K562 (cell line): ENCODE measurements around the gene HAX1. TPM values are rescaled to one million over a fixed set of nuclear protein-coding genes. Genes with fewer than 3 reads are reported as not detected.
A peak's percentile ranks its signal among the peaks of the same experiment; 100 is the strongest.

Experiments used
- ATAC-seq: fragments of 200-7000 bp; cut with Tn5 transposase; 3 replicates; pipeline ENCODE4 v1.9.1; 2020; ENCODE audit warnings: moderate library complexity
- BruUV-seq: library from RNA; stranded (reverse); fragments of 400-500 nt; replicated peaks from 2 replicates; lab custom pipeline; 2021; lab: Mats Ljungman, UMichigan
- CTCF ChIA-PET: fragments of 300-600 bp; formaldehyde crosslinking; extraction: SDS; loops from one replicate; lab custom pipeline; 2021; ENCODE audit warnings: low intra/inter-chr PET ratio; lab: Yijun Ruan, JAX
- POLR2A ChIA-PET: fragments of 300-600, 350-650 bp; sonication (Branson Sonifier 250); formaldehyde crosslinking; extraction: SDS; loops from one replicate; lab custom pipeline; 2021; ENCODE audit warnings: antibody characterized with exemption, inconsistent platforms; lab: Yijun Ruan, JAX
- DNase-seq, 4 experiments: peaks; one replicate each; pipeline versions ENCODE4 v3.0.0 to v3.0.0-alpha.2; 2011 to 2018; ENCODE audit warnings: low spot score in 3 of 4, mixed read lengths in 3 of 4; ENCODE audit errors: extremely low read depth in 1 of 4
- FAIRE-seq: peaks from 2 replicates; lab custom pipeline; 2011; peaks lifted over from hg19 to GRCh38; lab: Jason Lieb, UNC
- H2AFZ ChIP-seq: 2 replicates; pipeline ENCODE4 v1.6.0; 2011; ENCODE audit warnings: low read depth, low read length, control low read depth, inconsistent platforms
- H3K27ac ChIP-seq: fragments of 200-600 bp; 3 replicates; pipeline ENCODE4 v1.8.0; 2011; ENCODE audit warnings: low read depth, mild to moderate bottlenecking, control low read depth, inconsistent platforms, low read length, moderate library complexity, mixed read lengths; ENCODE audit errors: extremely low read depth
- H3K27me3 ChIP-seq, 2 experiments: fragments of 300-600 bp in 1 of 2; 2 replicates in 1 of 2; 3 replicates in 1 of 2; pipeline versions ENCODE4 v1.6.0 to v1.8.0; 2011; ENCODE audit warnings: inconsistent platforms in 2 of 2, low read length in 2 of 2, mild to moderate bottlenecking in 1 of 2, mixed read lengths in 1 of 2, moderate library complexity in 1 of 2; ENCODE audit not compliant: control insufficient read depth in 2 of 2, insufficient read depth in 2 of 2
- H3K36me3 ChIP-seq: fragments of 300-600 bp; 3 replicates; pipeline ENCODE4 v1.8.0; 2011; ENCODE audit warnings: mild to moderate bottlenecking, low read length, inconsistent platforms; ENCODE audit not compliant: control insufficient read depth, insufficient read depth
- H3K4me1 ChIP-seq, 2 experiments: fragments of 200-600 bp in 1 of 2; replicated peaks in 1 of 2; 2 replicates in 1 of 2; 3 replicates in 1 of 2; pipeline versions ENCODE4 v1.5.1 to v1.8.0; 2011; ENCODE audit warnings: inconsistent platforms in 2 of 2, low read length in 2 of 2, mild to moderate bottlenecking in 1 of 2, mixed read lengths in 1 of 2, moderate library complexity in 1 of 2; ENCODE audit not compliant: control insufficient read depth in 2 of 2, insufficient read depth in 2 of 2
- H3K4me2 ChIP-seq: 2 replicates; pipeline ENCODE4 v1.6.1; 2011; ENCODE audit warnings: low read length, control low read depth, inconsistent platforms, mixed read lengths; ENCODE audit not compliant: insufficient read depth
- H3K4me3 ChIP-seq: fragments of 200-600 bp; sonication (generic), shearing (Covaris generic); 2 replicates; pipeline ENCODE4 v1.5.1; 2016; ENCODE audit warnings: control low read depth, inconsistent platforms
- H3K79me2 ChIP-seq: fragments of 200-600 bp; 3 replicates; pipeline ENCODE4 v1.8.0; 2011; ENCODE audit warnings: low read length, inconsistent platforms; ENCODE audit not compliant: control insufficient read depth, insufficient read depth
- H3K9ac ChIP-seq, 2 experiments: 2 replicates each; pipeline versions ENCODE4 v1.6.0 to v1.6.1; 2011; ENCODE audit warnings: low read depth in 2 of 2, low read length in 2 of 2, control low read depth in 1 of 2, inconsistent platforms in 1 of 2, mild to moderate bottlenecking in 1 of 2, mixed read lengths in 1 of 2; ENCODE audit not compliant: insufficient read depth in 1 of 2
- H3K9me1 ChIP-seq: one replicate; pipeline ENCODE4 v1.6.0; 2011; ENCODE audit warnings: inconsistent platforms, mild to moderate bottlenecking, low read length, moderate library complexity; ENCODE audit not compliant: control insufficient read depth, insufficient read depth
- H3K9me3 ChIP-seq: replicated peaks from 2 replicates; pipeline ENCODE4 v1.5.1; 2011; ENCODE audit warnings: low read depth, low read length, inconsistent platforms; ENCODE audit not compliant: control insufficient read depth, insufficient read depth
- H4K20me1 ChIP-seq: replicated peaks from 2 replicates; pipeline ENCODE4 v1.6.1; 2011; ENCODE audit warnings: low read length, inconsistent platforms, mixed read lengths; ENCODE audit not compliant: control insufficient read depth, insufficient read depth
- FOSL1 ChIP-seq: fragments of 200-800 bp; sonication (Bioruptor generic); conservative IDR thresholded peaks from 2 replicates; pipeline ENCODE4 v1.6.1; 2016; ENCODE audit warnings: missing genetic modification characterization, missing compliant biosample characterization
- MEF2A ChIP-seq: IDR thresholded peaks from 2 replicates; pipeline ENCODE4 v1.6.1; 2011; ENCODE audit warnings: low read depth, mild to moderate bottlenecking, low read length, moderate library complexity; ENCODE audit not compliant: control insufficient read depth
- STAT5B ChIP-seq: fragments of 250-450 bp; sonication (Bioruptor Pico); IDR thresholded peaks from 2 replicates; pipeline ENCODE4 v1.8.0; 2021; ENCODE audit warnings: mild to moderate bottlenecking, inconsistent platforms
- ZNF232 ChIP-seq: sonication (generic); formaldehyde crosslinking; IDR thresholded peaks from 2 replicates; pipeline ENCODE4 v1.8.0; 2022; ENCODE audit warnings: mild to moderate bottlenecking, missing genetic modification reagents
- WGBS: fragments of 100-300 bp; shearing (Covaris generic); methylation state at CpG from one replicate; pipeline ENCODE4 v1.1.6; 2016; ENCODE audit warnings: low coverage, mixed read lengths; ENCODE audit not compliant: insufficient coverage; ENCODE audit errors: missing lambda C conversion rate; 5-methylcytosine and 5-hydroxymethylcytosine counted together
- in situ Hi-C: fragments of 300-500 bp; cut with MboI; formaldehyde crosslinking; loops from 4 replicates; pipeline ENCODE4 v1.15.0; 2018; ENCODE audit warnings: inconsistent platforms, mixed read lengths
- intact Hi-C: fragments of 100-400 bp; cut with micrococcal nuclease; formaldehyde crosslinking; loops from 2 replicates; pipeline ENCODE4 v1.14.2; 2022
- polyA plus RNA-seq, 8 experiments: library from polyadenylated mRNA; depleted of rRNA in 4 of 8; stranded (reverse) in 5 of 8; unstranded in 3 of 8; fragments of >200 nt; fragmentation: Nextera tagmentation in 2 of 8; fragmentation: Illumina TruSeq in 1 of 8; extraction: Ambion mirVana in 2 of 8; extraction: Trizol in 1 of 8; gene quantifications; 2 replicates each; pipeline versions ENCODE4 v1.2.1 to v1.2.3, GENCODE V29; 2011 to 2014; ENCODE audit warnings: inconsistent platforms in 1 of 8, missing spikeins in 1 of 8
- total RNA-seq, 7 experiments: library from RNA; depleted of rRNA in 6 of 7; stranded (reverse); fragments of >200 nt in 6 of 7; fragmentation: Illumina TruSeq in 2 of 7; extraction: Trizol in 2 of 7; gene quantifications; 2 replicates each; pipeline versions ENCODE4 v1.2.1 to v1.2.3, GENCODE V29; 2011 to 2021; ENCODE audit warnings: low replicate concordance in 1 of 7

The HAX1 gene
- total and polyA plus RNA-seq, 9 of the 15 experiments (the other 6 are each of a cell fraction or from before 2014, with no cell fraction given), result 143 to 492 (median 234) TPM

GRCh38 chr1:154290921-154291320 lies 18.5 kb downstream of the HAX1 start:
- no peaks in the 10 kb centered on the region for H3K9me1 ChIP-seq
- H3K79me2 ChIP-seq, result no peaks in the 10 kb centered on the region
- no peaks in the 10 kb centered on the region for H4K20me1 ChIP-seq
- in situ Hi-C loops (no loop called here), intact Hi-C loops (loop anchor here (2.0 kb wide), 1 partner anchor 30 kb away; the partner anchor contains the start of gene AQP10)
- H3K27ac ChIP-seq, result peak overlapping the region; percentile 76
- ChIA-PET CTCF (no interaction called here), POLR2A (interaction anchor here (1.0 to 2.4 kb wide), 7 partner anchors 13 to 323 kb away, joined by 3 to 10 read pairs (median 3); partner anchors contain the start of gene CREB3L4)
- H2AFZ ChIP-seq, result peak overlapping the region; percentile 83
- no peaks in the 10 kb centered on the region for H3K27me3 ChIP-seq
- peaks cover 8% of the 10 kb centered on the region for H3K9me3 ChIP-seq
- no peaks in the 10 kb centered on the region for H3K36me3 ChIP-seq
- BruUV-seq, result no TSS peak
- DNase-seq (peak in 2 of 4 experiments; percentile 10 to 32), FAIRE-seq (peak; percentile 26), ATAC-seq (peak; percentile 73)
- H3K9ac ChIP-seq, result peak overlapping the region; percentile 49 to 77; a peak in 3 of 4 replicates
- peaks cover 12 to 14% of the 10 kb centered on the region in 2 experiments; a peak in 4 of 5 replicates for H3K4me1 ChIP-seq
- TF ChIP-seq ZNF232 (CRISPR knock-in tag) (no peak), STAT5B (no peak), MEF2A (no peak), FOSL1 (no peak)
- H3K4me2 ChIP-seq, result peak overlapping the region; percentile 65
- no peak overlapping the region for H3K4me3 ChIP-seq
- 67% methylated on average over 1 of the region's 1 CpG for WGBS
